H1 (cell line): Measurements from ENCODE around the gene NFKBIL1. TPM values are rescaled to one million over a fixed set of nuclear protein-coding genes. Genes with fewer than 3 reads are reported as not detected.
A peak's percentile ranks its signal among the peaks of the same experiment; 100 is the strongest.
"Not testable (repeated sequence)": the region's sequence is repeated elsewhere in the genome, so short reads cannot be mapped to it uniquely, and the experiment has no call there.

Source experiments
- CTCF ChIA-PET: fragments of 300-600 bp; sonication (Branson Sonifier 250); formaldehyde crosslinking; loops from one replicate; lab custom pipeline; 2021; ENCODE audit not compliant: partially characterized antibody; lab: Charles Lee
- POLR2A ChIA-PET: fragments of 300-600 bp; sonication (Branson Sonifier 250); formaldehyde crosslinking; loops from one replicate; lab custom pipeline; 2021; ENCODE audit warnings: inconsistent platforms; ENCODE audit not compliant: partially characterized antibody; lab: Charles Lee
- DNase-seq, 2 experiments: peaks; one replicate each; pipeline versions ENCODE4 v3.0.0 to v3.0.0-alpha.2; 2010 to 2022; ENCODE audit warnings: low spot score in 2 of 2, low read depth in 1 of 2, mixed read lengths in 1 of 2
- FAIRE-seq: peaks from 2 replicates; lab custom pipeline; 2011; peaks lifted over from hg19 to GRCh38; lab: Jason Lieb, UNC
- H2AFZ ChIP-seq: 2 replicates; pipeline ENCODE4 v1.8.1; 2012; ENCODE audit warnings: low read length, inconsistent platforms
- H2AK5ac ChIP-seq: 2 replicates; pipeline ENCODE4 v1.6.1; 2013; ENCODE audit warnings: low read depth, low read length
- H2BK120ac ChIP-seq: replicated peaks from 2 replicates; pipeline ENCODE3; 2013; ENCODE audit warnings: low read depth, low read length, inconsistent platforms
- H2BK12ac ChIP-seq: 2 replicates; pipeline ENCODE4 v1.6.1; 2013; ENCODE audit warnings: low read depth, low read length
- H2BK15ac ChIP-seq: 2 replicates; pipeline ENCODE4 v1.6.1; 2013; ENCODE audit warnings: low read length
- H2BK20ac ChIP-seq: 2 replicates; pipeline ENCODE4 v1.6.1; 2013; ENCODE audit warnings: low read length
- H2BK5ac ChIP-seq: 2 replicates; pipeline ENCODE4 v1.6.1; 2013; ENCODE audit warnings: low read depth, low read length
- H3K14ac ChIP-seq: 2 replicates; pipeline ENCODE4 v1.6.1; 2013; ENCODE audit warnings: inconsistent platforms; ENCODE audit not compliant: insufficient read length
- H3K18ac ChIP-seq: 2 replicates; pipeline ENCODE4 v1.6.1; 2013; ENCODE audit warnings: low read length; ENCODE audit errors: extremely low read depth
- H3K23ac ChIP-seq: 2 replicates; pipeline ENCODE4 v1.6.1; 2013; ENCODE audit warnings: inconsistent platforms; ENCODE audit not compliant: insufficient read length
- H3K23me2 ChIP-seq: 2 replicates; pipeline ENCODE4 v1.6.1; 2013; ENCODE audit warnings: low read depth, low read length
- H3K27ac ChIP-seq: 2 replicates; pipeline ENCODE4 v1.6.1; 2011; ENCODE audit warnings: low read depth, low read length, inconsistent platforms
- H3K27me3 ChIP-seq, 4 experiments: replicated peaks in 1 of 4; 1 replicate in 1 of 4; 2 replicates in 3 of 4; pipeline versions ENCODE4 v1.6.1 to v1.8.1; 2011 to 2013; ENCODE audit warnings: low read length in 3 of 4, mild to moderate bottlenecking in 3 of 4, inconsistent platforms in 2 of 4, mixed read lengths in 2 of 4, moderate library complexity in 1 of 4; ENCODE audit not compliant: control insufficient read depth in 3 of 4, insufficient read depth in 3 of 4; ENCODE audit errors: extremely low read depth in 1 of 4
- H3K36me3 ChIP-seq, 4 experiments: 2 replicates each; pipeline versions ENCODE4 v1.6.1 to v1.8.1; 2011 to 2013; ENCODE audit warnings: mild to moderate bottlenecking in 4 of 4, low read length in 3 of 4, moderate library complexity in 2 of 4, control low read depth in 1 of 4, inconsistent platforms in 1 of 4; ENCODE audit not compliant: insufficient read depth in 4 of 4, control insufficient read depth in 2 of 4
- H3K4ac ChIP-seq: replicated peaks from 2 replicates; pipeline ENCODE3; 2013; ENCODE audit warnings: low read length, low read depth, mixed read lengths, inconsistent platforms; ENCODE audit not compliant: insufficient read length
- H3K4me1 ChIP-seq, 4 experiments: replicated peaks in 1 of 4; 1 replicate in 1 of 4; 2 replicates in 3 of 4; pipeline versions ENCODE4 v1.6.1 to v1.8.1; 2011 to 2013; ENCODE audit warnings: low read length in 3 of 4, inconsistent platforms in 2 of 4, mixed read lengths in 1 of 4; ENCODE audit not compliant: insufficient read depth in 4 of 4, control insufficient read depth in 3 of 4
- H3K4me2 ChIP-seq, 2 experiments: 2 replicates each; pipeline versions ENCODE4 v1.6.1 to v1.8.1; 2011 to 2013; ENCODE audit warnings: low read depth in 2 of 2, low read length in 2 of 2, control low read depth in 1 of 2, inconsistent platforms in 1 of 2, mild to moderate bottlenecking in 1 of 2; ENCODE audit not compliant: insufficient read depth in 1 of 2
- H3K4me3 ChIP-seq, 4 experiments: fragments of 200-600, 300-600 bp in 1 of 4; sonication (generic), shearing (Covaris generic), sonication (Bioruptor Twin) in 1 of 4; 2 replicates each; pipeline versions ENCODE4 v1.5.1 to v1.8.1; 2011 to 2016; ENCODE audit warnings: low read length in 4 of 4, low read depth in 3 of 4, control low read depth in 2 of 4, inconsistent platforms in 2 of 4, mild to moderate bottlenecking in 2 of 4, mixed read lengths in 1 of 4, moderate library complexity in 1 of 4; ENCODE audit not compliant: insufficient read depth in 2 of 4; ENCODE audit errors: extremely low read depth in 1 of 4
- H3K56ac ChIP-seq: replicated peaks from 2 replicates; pipeline ENCODE3; 2013; ENCODE audit warnings: low read depth, mild to moderate bottlenecking, mixed read lengths, low read length, inconsistent platforms; ENCODE audit not compliant: insufficient read length
- H3K79me1 ChIP-seq: 2 replicates; pipeline ENCODE4 v1.6.1; 2013; ENCODE audit warnings: low read depth, low read length, control low read depth
- H3K79me2 ChIP-seq, 2 experiments: 2 replicates each; pipeline versions ENCODE4 v1.6.1 to v1.8.1; 2012 to 2013; ENCODE audit warnings: low read length in 2 of 2, mild to moderate bottlenecking in 2 of 2, inconsistent platforms in 1 of 2; ENCODE audit not compliant: insufficient read depth in 2 of 2, control insufficient read depth in 1 of 2
- H3K9ac ChIP-seq, 4 experiments: replicated peaks in 1 of 4; 1 replicate in 1 of 4; 2 replicates in 3 of 4; pipeline versions ENCODE4 v1.6.1 to v1.8.1; 2011 to 2013; ENCODE audit warnings: low read depth in 3 of 4, low read length in 3 of 4, control low read depth in 2 of 4, mild to moderate bottlenecking in 2 of 4, moderate library complexity in 2 of 4, inconsistent platforms in 1 of 4; ENCODE audit errors: extremely low read depth in 1 of 4
- H3K9me3 ChIP-seq, 2 experiments: 2 replicates each; pipeline versions ENCODE4 v1.6.1 to v1.8.1; 2012 to 2013; ENCODE audit warnings: mild to moderate bottlenecking in 2 of 2, moderate library complexity in 2 of 2, control low read depth in 1 of 2, inconsistent platforms in 1 of 2, low read depth in 1 of 2, low read length in 1 of 2, mixed read lengths in 1 of 2; ENCODE audit not compliant: insufficient read depth in 2 of 2
- H4K20me1 ChIP-seq, 2 experiments: replicated peaks in 1 of 2; 2 replicates each; pipeline versions ENCODE3 to v1.8.1; 2011 to 2013; ENCODE audit warnings: inconsistent platforms in 2 of 2, low read length in 2 of 2, mild to moderate bottlenecking in 1 of 2; ENCODE audit not compliant: insufficient read depth in 2 of 2, control insufficient read depth in 1 of 2
- H4K5ac ChIP-seq: 2 replicates; pipeline ENCODE4 v1.6.1; 2013; ENCODE audit warnings: low read length, low read depth, mixed read lengths, inconsistent platforms; ENCODE audit not compliant: insufficient read length
- H4K8ac ChIP-seq: 2 replicates; pipeline ENCODE4 v1.8.0; 2013; ENCODE audit warnings: mild to moderate bottlenecking, moderate library complexity, low read length, inconsistent platforms; ENCODE audit not compliant: insufficient read depth; ENCODE audit errors: extremely low read depth
- H4K91ac ChIP-seq: replicated peaks from 2 replicates; pipeline ENCODE3; 2013; ENCODE audit warnings: low read length, mixed read lengths, inconsistent platforms; ENCODE audit not compliant: insufficient read length
- CTCF ChIP-seq, 3 experiments: IDR thresholded peaks; 1 replicate in 2 of 3; 2 replicates in 1 of 3; pipeline versions ENCODE4 v1.5.1 to v1.6.1; 2011; ENCODE audit warnings: low read length in 3 of 3, mild to moderate bottlenecking in 3 of 3, inconsistent platforms in 2 of 3, low read depth in 1 of 3, moderate library complexity in 1 of 3; ENCODE audit not compliant: insufficient read depth in 1 of 3; ENCODE audit errors: control extremely low read depth in 1 of 3
- RAD21 ChIP-seq, 2 experiments: IDR thresholded peaks in 1 of 2; conservative IDR thresholded peaks in 1 of 2; 2 replicates each; pipeline ENCODE4 v1.6.1; 2011; ENCODE audit warnings: low read depth in 2 of 2, low read length in 2 of 2, improper control_type of control experiment in 1 of 2, inconsistent platforms in 1 of 2, mild to moderate bottlenecking in 1 of 2, moderate library complexity in 1 of 2
- WGBS, 2 experiments: shearing (Covaris generic) in 1 of 2; methylation state at CpG; one replicate each; pipeline versions ENCODE4 v1.1.6 to v1.1.7; 2013 to 2015; ENCODE audit warnings: low lambda C conversion rate in 2 of 2, mixed read lengths in 2 of 2, inconsistent platforms in 1 of 2, low coverage in 1 of 2, missing lambda C conversion rate in 1 of 2; ENCODE audit not compliant: insufficient replicate concordance in 2 of 2, insufficient coverage in 1 of 2, insufficient read length in 1 of 2; ENCODE audit errors: extremely low coverage in 1 of 2, missing lambda C conversion rate in 1 of 2; 5-methylcytosine and 5-hydroxymethylcytosine counted together
- polyA plus RNA-seq, 7 experiments: library from polyadenylated mRNA; depleted of rRNA in 3 of 7; stranded (reverse) in 5 of 7; unstranded in 2 of 7; fragments of >200 nt in 5 of 7; fragments of 200-250 nt in 2 of 7; gene quantifications; 1 replicate in 5 of 7; 2 replicates in 1 of 7; 4 replicates in 1 of 7; pipeline versions ENCODE4 v1.2.1 to v1.2.3, GENCODE V29; 2011 to 2013; ENCODE audit warnings: missing spikeins in 2 of 7, mixed read lengths in 2 of 7
- total RNA-seq: library from RNA; stranded (reverse); fragmentation: NEBNext Ultra II Directional; extraction: Animal tissue kit (Norgen Biotek cat#: 25700); gene quantifications from 2 replicates; pipeline ENCODE4 v1.2.1, GENCODE V29; 2021

The NFKBIL1 gene
- total and polyA plus RNA-seq, 2 of the 8 experiments (the other 6 are each of a cell fraction or from before 2014, with no cell fraction given) = 7.5 to 11.2 TPM

GRCh38 chr6:31551371-31551770, 4.0 kb downstream of the NFKBIL1 start:
- H3K79me2 ChIP-seq, H4K5ac ChIP-seq, H3K18ac ChIP-seq, DNase-seq, H3K4me2 ChIP-seq, H3K4me1 ChIP-seq, H2AFZ ChIP-seq, H3K56ac ChIP-seq, H2BK120ac ChIP-seq, H3K14ac ChIP-seq, H2BK12ac ChIP-seq, H3K23ac ChIP-seq, FAIRE-seq, H2AK5ac ChIP-seq, H3K9me3 ChIP-seq, H3K27me3 ChIP-seq, H3K9ac ChIP-seq, H4K91ac ChIP-seq, H3K4ac ChIP-seq, H3K36me3 ChIP-seq, H2BK15ac ChIP-seq, H2BK5ac ChIP-seq, H4K8ac ChIP-seq, H2BK20ac ChIP-seq, H3K27ac ChIP-seq, H3K4me3 ChIP-seq, H3K23me2 ChIP-seq, H3K79me1 ChIP-seq, H4K20me1 ChIP-seq: not testable (repeated sequence)
- POLR2A ChIA-PET = interaction anchor here (0.6 to 18.4 kb wide), 15 partner anchors 8 to 334 kb away, joined by 3 to 428 read pairs (median 4); partner anchors contain the start of genes DDX39B, GPANK1, LTB and MCCD1
- 81% methylated on average over 5 of the region's 5 CpGs; no CpG with 5 or more reads in 1 of the 2 experiments for WGBS, 2 experiments
- CTCF ChIA-PET = interaction anchor here (0.7 to 24.7 kb wide), 17 partner anchors 9 to 419 kb away, joined by 3 to 613 read pairs (median 5); partner anchors contain the start of genes AIF1, BAG6, C6orf47 and DDX39B
- TF ChIP-seq RAD21 (IDR thresholded peaks at IDR 0.05 in 1 of 2, conservative IDR thresholded peaks at IDR 0.05 in 1 of 2; ENCODE audit: low read depth in 2 of 2, low read length in 2 of 2) (peak; percentile 78 to 84), CTCF (IDR thresholded peaks at IDR 0.05; ENCODE audit: control extremely low read depth in 1 of 3, insufficient read depth in 1 of 3, low read depth in 1 of 3, low read length in 3 of 3) (peak; percentile 55 to 76 (median 65))
